IPS-18a (cell line): Measurements from ENCODE around the gene KLHDC7B.

Experiments
- H3K27ac ChIP-seq: one replicate; pipeline ENCODE4 v1.5.1; 2013; ENCODE audit warnings: low read length
- H3K27me3 ChIP-seq: one replicate; pipeline ENCODE4 v1.6.1; 2013; ENCODE audit warnings: mild to moderate bottlenecking, low read length; ENCODE audit not compliant: control insufficient read depth, insufficient read depth
- H3K36me3 ChIP-seq: one replicate; pipeline ENCODE4 v1.6.1; 2013; ENCODE audit warnings: low read depth, low read length; ENCODE audit not compliant: control insufficient read depth
- H3K4me1 ChIP-seq: one replicate; pipeline ENCODE4 v1.6.1; 2013; ENCODE audit warnings: low read depth, low read length; ENCODE audit not compliant: control insufficient read depth
- H3K4me3 ChIP-seq: one replicate; pipeline ENCODE4 v1.5.1; 2013; ENCODE audit warnings: low read length
- H3K9ac ChIP-seq: one replicate; pipeline ENCODE4 v1.6.1; 2013; ENCODE audit warnings: mild to moderate bottlenecking, low read length, moderate library complexity
- H3K9me3 ChIP-seq: one replicate; pipeline ENCODE4 v1.6.1; 2013; ENCODE audit warnings: low read depth, low read length; ENCODE audit not compliant: control insufficient read depth

Gene KLHDC7B

GRCh38 chr22:50572965-50573364 lies 27.3 kb downstream of the KLHDC7B start:
- Histone ChIP-seq H3K27ac (no peak overlapping the region), H3K36me3 (peaks cover 42% of the 10 kb centered on the region), H3K9me3 (no peaks in the 10 kb centered on the region), H3K9ac (no peak overlapping the region), H3K27me3 (no peaks in the 10 kb centered on the region), H3K4me1 (no peaks in the 10 kb centered on the region), H3K4me3 (no peak overlapping the region)

- Histone ChIP-seq H3K36me3 (peaks cover 39% of the 10 kb centered on the region), H3K27ac (no peak overlapping the region), H3K9me3 (no peaks in the 10 kb centered on the region), H3K4me1 (no peaks in the 10 kb centered on the region), H3K9ac (no peak overlapping the region), H3K4me3 (no peak overlapping the region), H3K27me3 (no peaks in the 10 kb centered on the region)
These were observed 28.0 kb downstream of the KLHDC7B start for GRCh38 chr22:50573491-50574382.

GRCh38 chr22:50574383-50574755 lies 28.7 kb downstream of the KLHDC7B start:
- no peaks in the 10 kb centered on the region for H3K27me3 ChIP-seq
- H3K9ac ChIP-seq = no peak overlapping the region
- H3K4me1 ChIP-seq = no peaks in the 10 kb centered on the region
- H3K4me3 ChIP-seq = no peak overlapping the region
- peaks cover 36% of the 10 kb centered on the region for H3K36me3 ChIP-seq
- H3K9me3 ChIP-seq = no peaks in the 10 kb centered on the region
- H3K27ac ChIP-seq = no peak overlapping the region

- no peaks in the 10 kb centered on the region for H3K9me3 ChIP-seq
- peaks cover 29% of the 10 kb centered on the region for H3K36me3 ChIP-seq
- no peaks in the 10 kb centered on the region for H3K27me3 ChIP-seq
- no peak overlapping the region for H3K27ac ChIP-seq
- H3K9ac ChIP-seq = no peak overlapping the region
- no peak overlapping the region for H3K4me3 ChIP-seq
- no peaks in the 10 kb centered on the region for H3K4me1 ChIP-seq
These were observed 29.8 kb downstream of the KLHDC7B start for GRCh38 chr22:50575426-50575941.

GRCh38 chr22:50576070-50576469 lies 30.4 kb downstream of the KLHDC7B start:
- peaks cover 24% of the 10 kb centered on the region for H3K36me3 ChIP-seq
- no peaks in the 10 kb centered on the region for H3K27me3 ChIP-seq
- H3K4me3 ChIP-seq = no peak overlapping the region
- H3K4me1 ChIP-seq = no peaks in the 10 kb centered on the region
- H3K9ac ChIP-seq = no peak overlapping the region
- no peak overlapping the region for H3K27ac ChIP-seq
- no peaks in the 10 kb centered on the region for H3K9me3 ChIP-seq

GRCh38 chr22:50576806-50577696 lies 31.4 kb downstream of the KLHDC7B start:
- Histone ChIP-seq H3K4me3 (no peak overlapping the region), H3K36me3 (peaks cover 14% of the 10 kb centered on the region), H3K27ac (no peak overlapping the region), H3K9me3 (no peaks in the 10 kb centered on the region), H3K27me3 (no peaks in the 10 kb centered on the region), H3K4me1 (no peaks in the 10 kb centered on the region), H3K9ac (no peak overlapping the region)

GRCh38 chr22:50577697-50577986 lies 31.9 kb downstream of the KLHDC7B start:
- Histone ChIP-seq H3K4me1 (no peaks in the 10 kb centered on the region), H3K9me3 (no peaks in the 10 kb centered on the region), H3K27me3 (no peaks in the 10 kb centered on the region), H3K9ac (no peak overlapping the region), H3K4me3 (no peak overlapping the region), H3K36me3 (peaks cover 12% of the 10 kb centered on the region), H3K27ac (no peak overlapping the region)

GRCh38 chr22:50577987-50578775 lies 32.5 kb downstream of the KLHDC7B start, which contains the start of gene CPT1B:
TSS of gene CPT1B (minus strand) at chr22:50578427. CDS start at chr22:50577915, 512 bp downstream.
- Histone ChIP-seq H3K4me1 (no peaks in the 10 kb centered on the region), H3K9ac (no peak within 1 kb of the TSS), H3K27me3 (no peaks in the 10 kb centered on the region), H3K4me3 (no peak within 1 kb of the TSS), H3K9me3 (no peaks in the 10 kb centered on the region), H3K36me3 (peaks cover 12% of the 10 kb centered on the region), H3K27ac (no peak within 1 kb of the TSS)

GRCh38 chr22:50578776-50579310 lies 33.1 kb downstream of the KLHDC7B start:
- Histone ChIP-seq H3K4me1 (peaks cover 5% of the 10 kb centered on the region), H3K27me3 (no peaks in the 10 kb centered on the region), H3K27ac (no peak overlapping the region), H3K9me3 (no peaks in the 10 kb centered on the region), H3K4me3 (no peak overlapping the region), H3K36me3 (peaks cover 12% of the 10 kb centered on the region), H3K9ac (no peak overlapping the region)

GRCh38 chr22:50579752-50580151 lies 34.1 kb downstream of the KLHDC7B start:
- Histone ChIP-seq H3K9ac (no peak overlapping the region), H3K4me3 (no peak overlapping the region), H3K9me3 (no peaks in the 10 kb centered on the region), H3K36me3 (peaks cover 7% of the 10 kb centered on the region), H3K4me1 (peaks cover 5% of the 10 kb centered on the region), H3K27me3 (no peaks in the 10 kb centered on the region), H3K27ac (no peak overlapping the region)
